Glomerular visceral epithelial cell (primary cell): ENCODE data around the gene TSHZ1.

Source experiments
- DNase-seq: peaks from one replicate; pipeline ENCODE4 v3.0.0-alpha.2; 2016; ENCODE audit errors: extremely low spot score

The TSHZ1 gene

GRCh38 chr18:75269124-75269680, 58.6 kb downstream of the TSHZ1 start:
- no peak for DNase-seq

GRCh38 chr18:75269696-75270095, 59.1 kb downstream of the TSHZ1 start:
- no peak for DNase-seq

GRCh38 chr18:75271952-75272351, 61.4 kb downstream of the TSHZ1 start:
- no peak for DNase-seq

GRCh38 chr18:75273817-75274216, 63.2 kb downstream of the TSHZ1 start:
- DNase-seq: no peak

- no peak for DNase-seq
Observed at GRCh38 chr18:75275226-75275625, 64.6 kb downstream of the TSHZ1 start.

GRCh38 chr18:75276818-75277609, 66.4 kb downstream of the TSHZ1 start:
- DNase-seq: no peak

GRCh38 chr18:75277610-75277928, 67.0 kb downstream of the TSHZ1 start:
- DNase-seq: no peak

- DNase-seq: no peak
Observed at GRCh38 chr18:75279381-75279780, 68.8 kb downstream of the TSHZ1 start.

- no peak for DNase-seq
Observed at GRCh38 chr18:75280427-75281280, 70.1 kb downstream of the TSHZ1 start.

- no peak for DNase-seq
Observed at GRCh38 chr18:75282746-75283145, 72.1 kb downstream of the TSHZ1 start.

GRCh38 chr18:75283731-75284130, 73.1 kb downstream of the TSHZ1 start:
- DNase-seq: no peak

GRCh38 chr18:75284566-75284965, 74.0 kb downstream of the TSHZ1 start:
- no peak for DNase-seq

GRCh38 chr18:75285876-75286275, 75.3 kb downstream of the TSHZ1 start:
- DNase-seq: no peak

- no peak for DNase-seq
Observed at GRCh38 chr18:75287006-75287405, 76.4 kb downstream of the TSHZ1 start.

GRCh38 chr18:75287700-75288099, 77.1 kb downstream of the TSHZ1 start:
- no peak for DNase-seq

GRCh38 chr18:75289761-75290160, 79.2 kb downstream of the TSHZ1 start:
- DNase-seq: no peak

GRCh38 chr18:75290737-75291358, 80.3 kb downstream of the TSHZ1 start:
- DNase-seq: no peak

- DNase-seq: no peak
Observed at GRCh38 chr18:75291460-75291859, 80.9 kb downstream of the TSHZ1 start.

GRCh38 chr18:75293591-75293990, 83.0 kb downstream of the TSHZ1 start:
- peak; percentile 9 for DNase-seq

- no peak for DNase-seq
Observed at GRCh38 chr18:75297731-75298130, 87.1 kb downstream of the TSHZ1 start.

GRCh38 chr18:75304678-75305557, 94.3 kb downstream of the TSHZ1 start:
- DNase-seq: no peak
